Activated T-helper 1 cell treated with anti-CD3 and anti-CD28 coated beads, Interleukin-12 subunit alpha, Interleukin-12 subunit beta, Interleukin-2, Interleukin-4 antibody, amounts not matched to agents 30 ng/mL and 10 ng/mL and 1 ng/mL, durations not matched to agents 14 hours and 24 hours and 36 hours (primary cell): ENCODE measurements around the gene SLC9A9. TPM values are rescaled to one million over a fixed set of nuclear protein-coding genes. Genes with fewer than 3 reads are reported as not detected.

ENCODE experiments used
- DNase-seq: peaks from one replicate; pipeline ENCODE4 v3.0.0; 2021; ENCODE audit warnings: low spot score
- H3K27ac Mint-ChIP-seq: one replicate; pipeline ENCODE4 v1.8.0; 2021; ENCODE audit warnings: mild to moderate bottlenecking, mixed read lengths
- H3K27me3 Mint-ChIP-seq: one replicate; pipeline ENCODE4 v1.8.0; 2022; ENCODE audit warnings: mild to moderate bottlenecking, moderate library complexity, mixed read lengths; ENCODE audit not compliant: insufficient read depth
- H3K36me3 Mint-ChIP-seq: one replicate; pipeline ENCODE4 v1.8.0; 2021; ENCODE audit warnings: low read depth, mixed read lengths
- H3K4me1 Mint-ChIP-seq: one replicate; pipeline ENCODE4 v1.8.0; 2021; ENCODE audit warnings: low read depth, mixed read lengths
- H3K4me3 Mint-ChIP-seq: one replicate; pipeline ENCODE4 v1.8.0; 2021; ENCODE audit warnings: mild to moderate bottlenecking, moderate library complexity, mixed read lengths
- H3K9me3 Mint-ChIP-seq: one replicate; pipeline ENCODE4 v1.8.0; 2021; ENCODE audit warnings: mixed read lengths
- intact Hi-C: fragments of 100-400 bp; cut with micrococcal nuclease; formaldehyde crosslinking; loops from one replicate; pipeline ENCODE4 v1.15.1; 2024
- total RNA-seq: library from RNA; stranded (reverse); gene quantifications from 2 replicates; pipeline ENCODE4 v1.2.3, GENCODE V29; 2022

The SLC9A9 gene
- total RNA-seq, 1 donor from 2014 or later, result 0.88 TPM

GRCh38 chr3:143469159-143469558, 379.1 kb downstream of the SLC9A9 start:
- no peaks in the 10 kb centered on the region for H3K9me3 Mint-ChIP-seq
- H3K27ac Mint-ChIP-seq, result no peak overlapping the region
- no peak for DNase-seq
- H3K4me1 Mint-ChIP-seq, result no peaks in the 10 kb centered on the region
- no peaks in the 10 kb centered on the region for H3K27me3 Mint-ChIP-seq
- H3K4me3 Mint-ChIP-seq, result no peak overlapping the region
- H3K36me3 Mint-ChIP-seq, result peaks cover 1% of the 10 kb centered on the region
- intact Hi-C loops, result no loop called here

- no peak for DNase-seq
- no peak overlapping the region for H3K27ac Mint-ChIP-seq
- no peaks in the 10 kb centered on the region for H3K9me3 Mint-ChIP-seq
- intact Hi-C loops, result no loop called here
- H3K27me3 Mint-ChIP-seq, result no peaks in the 10 kb centered on the region
- H3K4me1 Mint-ChIP-seq, result no peaks in the 10 kb centered on the region
- H3K36me3 Mint-ChIP-seq, result peaks cover 1% of the 10 kb centered on the region
- no peak overlapping the region for H3K4me3 Mint-ChIP-seq
These were observed 382.6 kb downstream of the SLC9A9 start for GRCh38 chr3:143465666-143466065.

DNA sequence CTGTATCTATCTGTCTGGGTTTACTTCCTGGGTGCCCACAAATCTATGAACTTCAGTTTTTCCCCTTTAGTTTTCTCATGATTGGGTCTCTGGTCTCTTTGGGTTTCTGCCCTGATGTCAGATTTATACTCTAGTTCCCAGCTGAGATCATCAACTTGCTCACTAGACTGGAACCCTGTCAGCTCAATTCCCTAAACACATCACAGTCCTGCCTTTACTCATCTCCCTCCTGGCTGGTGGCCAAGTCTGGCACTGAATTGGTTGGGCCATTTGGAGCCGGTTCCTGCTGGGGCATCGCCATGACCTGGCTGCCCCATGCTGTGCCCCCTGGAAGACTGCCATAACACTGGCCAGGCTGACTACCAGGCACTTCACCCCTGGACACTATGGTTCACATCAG, 383.4 kb downstream of the SLC9A9 start:
- Mint-ChIP-seq H3K27me3 (no peaks in the 10 kb centered on the region), H3K4me1 (no peaks in the 10 kb centered on the region), H3K4me3 (no peak overlapping the region), H3K9me3 (no peaks in the 10 kb centered on the region), H3K36me3 (peaks cover 1% of the 10 kb centered on the region), H3K27ac (no peak overlapping the region)
- intact Hi-C loops, result no loop called here
- DNase-seq, result no peak

DNA sequence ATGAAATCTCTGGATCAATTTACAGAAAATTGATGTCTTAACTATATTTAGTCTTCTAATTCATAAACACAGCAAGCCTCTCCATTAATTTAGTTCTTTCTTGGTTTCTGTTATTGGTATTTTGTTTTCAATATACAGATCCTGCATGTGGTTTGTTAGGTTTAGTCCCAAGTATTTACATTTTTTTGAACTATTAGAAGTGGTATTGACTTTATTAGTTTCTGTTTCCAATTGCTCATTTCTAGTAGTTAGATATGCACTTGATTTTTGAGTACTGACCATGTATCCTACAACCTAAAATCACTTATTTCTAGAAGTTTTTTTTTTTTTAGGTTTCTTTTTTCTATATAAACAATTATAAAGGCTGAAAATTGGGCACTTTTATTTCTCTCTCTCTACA, 392.8 kb downstream of the SLC9A9 start:
- intact Hi-C loops, result no loop called here
- Mint-ChIP-seq H3K27me3 (peaks cover 2% of the 10 kb centered on the region), H3K4me1 (no peaks in the 10 kb centered on the region), H3K36me3 (no peaks in the 10 kb centered on the region), H3K4me3 (no peak overlapping the region), H3K9me3 (no peaks in the 10 kb centered on the region), H3K27ac (no peak overlapping the region)
- no peak for DNase-seq

DNA sequence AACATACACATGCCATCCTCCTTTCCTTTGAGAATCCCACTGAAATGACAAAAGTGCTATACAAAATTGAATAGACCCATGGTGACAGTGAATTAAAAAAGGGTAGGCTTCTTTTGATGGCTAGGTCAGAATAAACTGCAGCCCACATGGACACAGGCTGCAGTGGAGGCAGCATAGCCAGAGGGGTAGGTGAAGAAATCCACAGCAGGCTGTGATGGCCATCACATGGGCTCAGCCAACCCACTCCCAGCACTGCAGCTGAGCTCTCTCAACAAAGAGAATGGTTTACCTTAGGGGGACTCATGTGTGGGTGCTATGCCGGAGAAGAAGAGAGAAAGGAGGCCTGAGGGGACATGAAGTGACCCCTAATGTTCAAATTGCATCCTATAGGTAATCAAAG, 397.6 kb downstream of the SLC9A9 start:
- Mint-ChIP-seq H3K27ac (no peak overlapping the region), H3K4me3 (no peak overlapping the region), H3K9me3 (no peaks in the 10 kb centered on the region), H3K4me1 (no peaks in the 10 kb centered on the region), H3K36me3 (no peaks in the 10 kb centered on the region), H3K27me3 (no peaks in the 10 kb centered on the region)
- no peak for DNase-seq
- intact Hi-C loops, result no loop called here

DNA sequence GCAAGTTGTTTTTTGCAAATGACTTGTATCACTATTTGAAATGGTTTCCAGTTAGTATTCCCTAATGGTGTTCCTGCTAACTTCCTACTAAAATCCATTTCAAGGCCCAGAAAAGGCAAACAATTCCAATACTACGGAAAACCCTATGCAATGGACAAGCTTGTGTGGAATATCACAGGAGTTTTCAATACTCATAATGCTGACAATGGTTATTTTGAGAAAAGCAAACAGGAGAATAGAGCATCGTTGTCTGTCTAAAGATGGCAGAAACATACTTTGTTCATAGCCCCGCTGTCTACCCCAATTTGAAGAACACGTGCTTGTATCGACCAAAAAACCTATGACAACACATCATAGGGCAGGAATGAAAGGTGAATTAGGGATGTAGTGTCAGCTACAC, 400.8 kb downstream of the SLC9A9 start:
- no peak overlapping the region for H3K4me3 Mint-ChIP-seq
- peaks cover 21% of the 10 kb centered on the region for H3K4me1 Mint-ChIP-seq
- no peak for DNase-seq
- intact Hi-C loops, result loop anchor here (5.0 kb wide), 1 partner anchor 325 kb away; no protein-coding TSS in a partner anchor
- H3K27me3 Mint-ChIP-seq, result no peaks in the 10 kb centered on the region
- H3K27ac Mint-ChIP-seq, result no peak overlapping the region
- H3K36me3 Mint-ChIP-seq, result peaks cover 4% of the 10 kb centered on the region
- H3K9me3 Mint-ChIP-seq, result no peaks in the 10 kb centered on the region

GRCh38 chr3:143445118-143445517, 403.1 kb downstream of the SLC9A9 start:
- H3K36me3 Mint-ChIP-seq, result peaks cover 4% of the 10 kb centered on the region
- H3K4me1 Mint-ChIP-seq, result peaks cover 21% of the 10 kb centered on the region
- H3K27ac Mint-ChIP-seq, result peak overlapping the region; percentile 36
- H3K27me3 Mint-ChIP-seq, result no peaks in the 10 kb centered on the region
- no peak for DNase-seq
- H3K9me3 Mint-ChIP-seq, result no peaks in the 10 kb centered on the region
- intact Hi-C loops, result loop anchor here (2.0 to 5.0 kb wide), 2 partner anchors 92 to 323 kb away; no protein-coding TSS in a partner anchor
- peak overlapping the region; percentile 3 for H3K4me3 Mint-ChIP-seq

GRCh38 chr3:143443851-143444331, 404.4 kb downstream of the SLC9A9 start:
- Mint-ChIP-seq H3K9me3 (no peaks in the 10 kb centered on the region), H3K36me3 (peaks cover 4% of the 10 kb centered on the region), H3K27me3 (peaks cover 2% of the 10 kb centered on the region), H3K4me1 (peaks cover 21% of the 10 kb centered on the region), H3K27ac (peak overlapping the region; percentile 15), H3K4me3 (peak overlapping the region; percentile 3)
- intact Hi-C loops, result loop anchor here (2.0 kb wide), 1 partner anchor 93 kb away; no protein-coding TSS in a partner anchor
- no peak for DNase-seq

GRCh38 chr3:143442814-143443447, 405.3 kb downstream of the SLC9A9 start:
- intact Hi-C loops, result no loop called here
- no peak for DNase-seq
- no peak overlapping the region for H3K4me3 Mint-ChIP-seq
- no peak overlapping the region for H3K27ac Mint-ChIP-seq
- peaks cover 21% of the 10 kb centered on the region for H3K4me1 Mint-ChIP-seq
- no peaks in the 10 kb centered on the region for H3K9me3 Mint-ChIP-seq
- peaks cover 2% of the 10 kb centered on the region for H3K27me3 Mint-ChIP-seq
- H3K36me3 Mint-ChIP-seq, result peaks cover 4% of the 10 kb centered on the region

DNA sequence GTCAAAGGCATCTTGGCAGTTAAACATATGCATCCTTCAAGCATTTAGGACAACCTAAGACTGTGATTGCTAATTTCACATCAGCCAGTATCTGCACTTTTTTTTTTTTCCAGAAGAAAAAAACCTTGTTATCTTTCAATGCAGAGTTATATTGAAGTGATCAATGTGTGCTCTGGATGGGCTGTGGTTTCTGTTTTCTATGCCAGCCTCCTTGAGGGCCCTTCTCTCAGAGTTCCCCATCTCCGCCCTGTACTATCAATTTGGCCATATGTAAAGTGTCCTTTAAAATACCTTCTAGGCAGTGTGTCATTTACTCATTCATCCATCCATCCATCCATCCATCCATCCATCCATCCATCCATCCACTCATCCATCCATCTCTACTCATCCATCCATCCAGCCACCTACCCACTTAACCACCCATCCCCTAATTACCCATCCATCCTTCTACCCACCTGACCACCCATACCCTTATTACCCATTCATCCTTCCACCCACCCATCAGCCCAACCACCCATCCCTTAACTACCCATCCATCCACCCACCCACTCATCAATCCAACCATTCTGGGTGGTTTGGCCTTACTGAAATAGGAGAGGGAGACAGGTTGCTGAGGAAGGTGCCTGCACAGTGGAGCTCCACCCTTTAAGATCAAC, 406.6 kb downstream of the SLC9A9 start:
- Mint-ChIP-seq H3K36me3 (peaks cover 4% of the 10 kb centered on the region), H3K27ac (no peak overlapping the region), H3K27me3 (peaks cover 2% of the 10 kb centered on the region), H3K9me3 (no peaks in the 10 kb centered on the region), H3K4me1 (peaks cover 21% of the 10 kb centered on the region), H3K4me3 (no peak overlapping the region)
- no peak for DNase-seq
- intact Hi-C loops, result no loop called here

GRCh38 chr3:143439817-143440216, 408.5 kb downstream of the SLC9A9 start:
- H3K36me3 Mint-ChIP-seq, result peaks cover 1% of the 10 kb centered on the region
- no peak overlapping the region for H3K27ac Mint-ChIP-seq
- H3K27me3 Mint-ChIP-seq, result peaks cover 2% of the 10 kb centered on the region
- no peak overlapping the region for H3K4me3 Mint-ChIP-seq
- peaks cover 17% of the 10 kb centered on the region for H3K4me1 Mint-ChIP-seq
- no peak for DNase-seq
- H3K9me3 Mint-ChIP-seq, result no peaks in the 10 kb centered on the region
- intact Hi-C loops, result loop anchor here (10.0 kb wide), 1 partner anchor 325 kb away; no protein-coding TSS in a partner anchor

DNA sequence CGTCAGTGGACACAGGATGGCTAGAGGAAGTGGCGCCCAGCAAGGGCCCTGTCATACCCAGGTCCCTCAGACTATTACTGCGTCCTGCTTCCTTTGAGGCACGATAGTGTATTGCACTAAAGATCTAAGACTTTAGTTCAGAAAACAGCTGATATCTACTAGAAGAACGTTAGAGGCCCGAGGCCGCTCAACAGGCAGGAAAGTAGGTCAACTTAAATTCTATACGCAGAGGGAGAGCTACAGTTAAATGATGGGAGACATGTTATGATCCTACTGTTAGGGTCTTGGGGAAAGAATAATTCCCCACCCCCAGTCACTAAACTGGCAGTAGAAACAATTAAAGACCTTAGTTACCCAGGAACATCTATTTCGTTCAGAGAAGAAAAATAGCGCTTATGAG, 410.9 kb downstream of the SLC9A9 start:
- intact Hi-C loops, result loop anchor here (10.0 kb wide), 1 partner anchor 327 kb away; no protein-coding TSS in a partner anchor
- H3K27ac Mint-ChIP-seq, result no peak overlapping the region

GRCh38 chr3:143436231-143436930, 411.9 kb downstream of the SLC9A9 start:
- no peaks in the 10 kb centered on the region for H3K36me3 Mint-ChIP-seq
- DNase-seq, result no peak
- intact Hi-C loops, result loop anchor here (10.0 kb wide), 1 partner anchor 328 kb away; no protein-coding TSS in a partner anchor
- no peaks in the 10 kb centered on the region for H3K9me3 Mint-ChIP-seq
- H3K27me3 Mint-ChIP-seq, result peaks cover 2% of the 10 kb centered on the region
- H3K27ac Mint-ChIP-seq, result no peak overlapping the region
- H3K4me1 Mint-ChIP-seq, result no peaks in the 10 kb centered on the region
- H3K4me3 Mint-ChIP-seq, result no peak overlapping the region

More for the DNA sequence above, 410.9 kb downstream of the SLC9A9 start:
- no peaks in the 10 kb centered on the region for H3K4me1 Mint-ChIP-seq
- no peaks in the 10 kb centered on the region for H3K36me3 Mint-ChIP-seq
- no peak overlapping the region for H3K4me3 Mint-ChIP-seq
- H3K27me3 Mint-ChIP-seq, result peaks cover 2% of the 10 kb centered on the region
- H3K9me3 Mint-ChIP-seq, result no peaks in the 10 kb centered on the region
- no peak for DNase-seq
